Esophagus squamous epithelium (tissue), 5 donors: ENCODE results near the gene ZNF341. TPM values are rescaled to one million over a fixed set of nuclear protein-coding genes. Genes with fewer than 3 reads are reported as not detected.
"Not testable (repeated sequence)": the region's sequence is repeated elsewhere in the genome, so short reads cannot be mapped to it uniquely, and the experiment has no call there.

Experiments
- DNase-seq: peaks from one replicate; lab custom pipeline; 2025; lab: John Stamatoyannopoulos, UW
- H3K27ac ChIP-seq, 4 donors: fragments of 200-600 bp; sonication (generic); one replicate each; pipeline ENCODE4 v1.5.1; 2016 to 2019; ENCODE audit warnings: mild to moderate bottlenecking in 1 of 4
- H3K27me3 ChIP-seq, 4 donors: fragments of 200-600 bp; sonication (generic); 1 replicate in 3 of 4; 2 replicates in 1 of 4; pipeline versions ENCODE4 v1.5.1 to v1.6.0; 2017 to 2021; ENCODE audit warnings: antibody characterized with exemption in 1 of 4
- H3K36me3 ChIP-seq, 3 donors: fragments of 200-600 bp; sonication (generic); one replicate each; pipeline ENCODE4 v1.5.1; 2016 to 2019
- H3K4me1 ChIP-seq, 3 donors: fragments of 200-600 bp; sonication (generic); one replicate each; pipeline ENCODE4 v1.5.1; 2017 to 2019
- H3K4me3 ChIP-seq, 4 donors: fragments of 200-600 bp; sonication (generic); 1 replicate in 3 of 4; 2 replicates in 1 of 4; pipeline ENCODE4 v1.5.1; 2016 to 2019; ENCODE audit warnings: mild to moderate bottlenecking in 2 of 4, moderate library complexity in 1 of 4
- H3K9me3 ChIP-seq, 3 donors: fragments of 200-600 bp; sonication (generic); one replicate each; pipeline ENCODE4 v1.5.1; 2016 to 2019
- CTCF ChIP-seq, 6 experiments: fragments of 450-650 bp in 4 of 6; fragments of 200-600 bp in 2 of 6; sonication (generic) in 2 of 6; IDR thresholded peaks; one replicate each; pipeline ENCODE4 v1.5.1; 2016 to 2019; ENCODE audit warnings: antibody characterized with exemption in 6 of 6, mild to moderate bottlenecking in 4 of 6, moderate library complexity in 4 of 6
- POLR2A ChIP-seq, 4 donors: fragments of 450-650 bp; IDR thresholded peaks; one replicate each; pipeline ENCODE4 v1.6.1; 2017; ENCODE audit warnings: antibody characterized with exemption in 4 of 4, mild to moderate bottlenecking in 4 of 4, moderate library complexity in 3 of 4
- WGBS, 2 donors: methylation state at CpG; one replicate each; pipeline ENCODE4 v1.1.5; 2018; 5-methylcytosine and 5-hydroxymethylcytosine counted together
- intact Hi-C: fragments of 100-400 bp; cut with DNase I; formaldehyde crosslinking; loops from one replicate; pipeline ENCODE4 v1.15.0; 2022
- total RNA-seq, 4 donors: library from RNA; depleted of rRNA; stranded (reverse); fragments of >200 nt; gene quantifications; one replicate each; pipeline ENCODE4 v1.1.0, GENCODE V29; 2016
- donor health status: DM: yes; HTN: yes; CAD: no.

Gene ZNF341
- total RNA-seq, 4 donors from 2014 or later = 1.7 to 4.0 (median 3.2) TPM

GRCh38 chr20:33751775-33752174 is 20.0 kb downstream of the ZNF341 start:
- no peak overlapping the region for H3K4me3 ChIP-seq

DNA sequence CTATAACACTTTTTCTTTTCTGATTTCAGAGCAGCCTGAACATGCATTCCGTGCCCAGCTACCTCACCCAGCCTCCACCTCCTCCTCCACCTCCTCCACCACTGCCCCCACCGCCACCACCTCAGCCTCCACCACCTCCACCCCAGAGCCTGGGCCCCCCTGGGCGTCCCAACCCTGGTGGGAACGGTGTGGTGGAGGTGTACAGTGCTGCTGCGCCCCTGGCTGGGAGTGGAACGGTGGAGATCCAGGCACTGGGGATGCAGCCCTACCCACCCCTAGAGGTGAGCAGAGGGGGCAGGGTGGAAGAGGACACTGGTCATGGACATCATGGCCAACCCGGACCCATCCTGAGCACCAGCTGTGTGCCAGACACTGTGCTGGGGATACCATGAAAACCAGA is 21.3 kb downstream of the ZNF341 start:
- Histone ChIP-seq H3K27me3 (no peaks in the 10 kb centered on the region), H3K36me3 (peaks cover 7 to 98% (median 10%) of the 10 kb centered on the region in 3 donors), H3K27ac (no peak overlapping the region), H3K4me1 (peaks cover 0 to 5% (median 0%) of the 10 kb centered on the region in 3 donors), H3K9me3 (peaks cover 5 to 9% (median 8%) of the 10 kb centered on the region in 3 donors), H3K4me3 (no peak overlapping the region)
- TF ChIP-seq CTCF (IDR thresholded peaks at IDR 0.05) = no peak
- TF ChIP-seq POLR2A (IDR thresholded peaks at IDR 0.05) = no peak
- 86 to 90% methylated on average over 2 of the region's 7 CpGs for WGBS, 2 donors
- intact Hi-C loops = no loop called here
- no peak for DNase-seq

More at GRCh38 chr20:33751775-33752174, 20.0 kb downstream of the ZNF341 start:
- Histone ChIP-seq H3K27ac (no peak overlapping the region), H3K27me3 (no peaks in the 10 kb centered on the region), H3K4me1 (peaks cover 0 to 5% (median 0%) of the 10 kb centered on the region in 3 donors), H3K36me3 (peaks cover 1 to 91% (median 7%) of the 10 kb centered on the region in 3 donors), H3K9me3 (no peaks in the 10 kb centered on the region)
- TF ChIP-seq CTCF (IDR thresholded peaks at IDR 0.05) (no peak), POLR2A (IDR thresholded peaks at IDR 0.05) (no peak)
- 89 to 94% methylated on average over 4 of the region's 4 CpGs for WGBS, 2 donors
- intact Hi-C loops = no loop called here
- no peak for DNase-seq

DNA sequence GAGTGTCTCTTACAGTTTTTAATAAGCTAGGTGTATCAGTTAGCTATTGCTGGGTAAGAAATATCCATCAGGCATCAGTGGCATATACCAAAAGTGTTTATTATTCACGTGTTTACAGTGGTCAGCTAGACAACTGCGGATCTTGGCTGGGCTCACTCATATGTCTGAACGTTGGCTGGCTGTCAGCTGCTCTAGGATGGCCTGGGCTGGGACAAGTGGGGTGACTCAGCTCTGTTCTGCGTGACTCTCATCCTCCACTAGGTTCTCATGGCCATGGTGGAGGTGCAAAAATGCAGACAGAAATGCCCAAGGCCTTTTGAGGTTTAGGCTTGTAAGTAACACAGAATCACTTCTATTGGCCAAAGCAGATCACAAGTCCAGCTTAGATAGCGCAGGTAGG is 22.0 kb downstream of the ZNF341 start:
- Histone ChIP-seq H3K36me3 (peaks cover 5 to 98% (median 10%) of the 10 kb centered on the region in 3 donors), H3K27me3 (no peaks in the 10 kb centered on the region), H3K9me3 (peaks cover 5 to 9% (median 8%) of the 10 kb centered on the region in 3 donors), H3K27ac (no peak overlapping the region), H3K4me1 (peaks cover 0 to under 1% (median 0%) of the 10 kb centered on the region in 3 donors), H3K4me3 (no peak overlapping the region)
- 76 to 88% methylated on average over 4 to 5 of the region's 5 CpGs for WGBS, 2 donors
- no peak for DNase-seq
- intact Hi-C loops = no loop called here
- TF ChIP-seq CTCF (IDR thresholded peaks at IDR 0.05) = no peak
- no peak for TF ChIP-seq POLR2A (IDR thresholded peaks at IDR 0.05)

- H3K9me3 ChIP-seq, H3K4me3 ChIP-seq, H3K27me3 ChIP-seq, DNase-seq, intact Hi-C loops, H3K4me1 ChIP-seq, H3K27ac ChIP-seq: not testable (repeated sequence)
- H3K36me3 ChIP-seq = peaks cover 0 to 86% (median 10%) of the 10 kb centered on the region in 3 donors
- WGBS, 2 donors = 85 to 93% methylated on average over 6 to 8 of the region's 10 CpGs
Measured at GRCh38 chr20:33755936-33756490, 24.2 kb downstream of the ZNF341 start.

DNA sequence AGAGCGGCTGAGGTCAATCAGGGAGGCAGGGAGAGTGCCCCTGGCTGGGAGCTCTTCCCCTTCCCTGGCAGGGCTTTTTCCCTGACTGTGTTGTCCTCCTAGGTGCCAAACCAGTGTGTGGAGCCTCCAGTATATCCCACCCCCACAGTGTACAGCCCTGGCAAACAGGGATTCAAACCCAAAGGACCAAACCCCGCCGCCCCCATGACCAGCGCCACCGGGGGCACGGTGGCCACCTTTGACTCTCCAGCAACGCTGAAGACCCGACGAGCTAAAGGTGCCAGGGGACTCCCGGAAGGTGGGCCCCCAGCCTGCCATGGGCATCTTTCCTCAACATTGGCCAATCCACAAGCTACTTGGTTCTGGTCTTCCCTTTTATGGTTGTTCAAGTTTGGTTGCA is 25.2 kb downstream of the ZNF341 start:
- no peaks in the 10 kb centered on the region for H3K27me3 ChIP-seq
- WGBS, 2 donors = 99 to 100% methylated on average over 4 to 10 of the region's 10 CpGs
- H3K4me1 ChIP-seq = no peaks in the 10 kb centered on the region
- TF ChIP-seq CTCF (IDR thresholded peaks at IDR 0.05) = no peak
- no peak for TF ChIP-seq POLR2A (IDR thresholded peaks at IDR 0.05)
- H3K9me3 ChIP-seq = peaks cover 5 to 9% (median 8%) of the 10 kb centered on the region in 3 donors
- no peak for DNase-seq
- intact Hi-C loops = no loop called here
- H3K27ac ChIP-seq = no peak overlapping the region
- no peak overlapping the region for H3K4me3 ChIP-seq
- peaks cover 0 to 84% (median 10%) of the 10 kb centered on the region in 3 donors for H3K36me3 ChIP-seq
